ENCODE data around the gene GRIK4. TPM values are rescaled to one million over a fixed set of nuclear protein-coding genes. Genes with fewer than 3 reads are reported as not detected.
A peak's percentile ranks its signal among the peaks of the same experiment; 100 is the strongest.

The GRIK4 gene
- total RNA-seq, 3 donors from 2014 or later (not counting 1 experiment from before 2014, with no cell fraction given), result 2.2 to 32.3 (median 21.9) TPM

GRCh38 chr11:121023848-121024751 lies 512.6 kb downstream of the GRIK4 start, which contains the start of gene TBCEL:
TBCEL (plus strand) TSS chr11:121024102; CDS start chr11:121045691, 21,589 bp downstream.
- TF ChIP-seq, protein P1, sequence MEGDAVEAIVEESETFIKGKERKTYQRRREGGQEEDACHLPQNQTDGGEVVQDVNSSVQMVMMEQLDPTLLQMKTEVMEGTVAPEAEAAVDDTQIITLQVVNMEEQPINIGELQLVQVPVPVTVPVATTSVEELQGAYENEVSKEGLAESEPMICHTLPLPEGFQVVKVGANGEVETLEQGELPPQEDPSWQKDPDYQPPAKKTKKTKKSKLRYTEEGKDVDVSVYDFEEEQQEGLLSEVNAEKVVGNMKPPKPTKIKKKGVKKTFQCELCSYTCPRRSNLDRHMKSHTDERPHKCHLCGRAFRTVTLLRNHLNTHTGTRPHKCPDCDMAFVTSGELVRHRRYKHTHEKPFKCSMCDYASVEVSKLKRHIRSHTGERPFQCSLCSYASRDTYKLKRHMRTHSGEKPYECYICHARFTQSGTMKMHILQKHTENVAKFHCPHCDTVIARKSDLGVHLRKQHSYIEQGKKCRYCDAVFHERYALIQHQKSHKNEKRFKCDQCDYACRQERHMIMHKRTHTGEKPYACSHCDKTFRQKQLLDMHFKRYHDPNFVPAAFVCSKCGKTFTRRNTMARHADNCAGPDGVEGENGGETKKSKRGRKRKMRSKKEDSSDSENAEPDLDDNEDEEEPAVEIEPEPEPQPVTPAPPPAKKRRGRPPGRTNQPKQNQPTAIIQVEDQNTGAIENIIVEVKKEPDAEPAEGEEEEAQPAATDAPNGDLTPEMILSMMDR (IDR thresholded peaks at IDR 0.05), result no peak
- intact Hi-C loops (cut with micrococcal nuclease), result no loop called here
- 2% methylated on average over 54 of the region's 54 CpGs for WGBS (ENCODE audit: insufficient coverage)
- Mint-ChIP-seq H3K4me3 (peak within 1 kb of the TSS; percentile 83), H3K4me1 (peaks cover 34 to 39% of the 10 kb centered on the region in 2 donors), H3K27me3 (ENCODE audit: low read depth in 2 of 2) (peaks cover 8 to 13% of the 10 kb centered on the region in 2 donors), H3K36me3 (no peaks in the 10 kb centered on the region), H3K27ac (peak within 1 kb of the TSS; percentile 74 to 94), H3K9me3 (no peaks in the 10 kb centered on the region)
- Histone ChIP-seq H3K9me3 (ENCODE audit: control insufficient read depth, insufficient read depth, low read length) (no peaks in the 10 kb centered on the region), H3K4me1 (ENCODE audit: control insufficient read depth, insufficient read depth, low read length) (peaks cover 16% of the 10 kb centered on the region), H3K36me3 (ENCODE audit: control insufficient read depth, insufficient read depth, low read length) (no peaks in the 10 kb centered on the region), H3K27ac (ENCODE audit: low read length) (peak within 1 kb of the TSS; percentile 62), H3K27me3 (ENCODE audit: control insufficient read depth, insufficient read depth, low read length) (no peaks in the 10 kb centered on the region), H3K4me3 (ENCODE audit: low read length) (peak within 1 kb of the TSS; percentile 81)
- ATAC-seq, result peak; percentile 80 to 85 (median 84)
- DNase-seq, result peak; percentile 78 to 88

- Histone ChIP-seq H3K4me3 (ENCODE audit: low read length) (no peak overlapping the region), H3K9me3 (ENCODE audit: control insufficient read depth, insufficient read depth, low read length) (no peaks in the 10 kb centered on the region), H3K27me3 (ENCODE audit: control insufficient read depth, insufficient read depth, low read length) (no peaks in the 10 kb centered on the region), H3K36me3 (ENCODE audit: control insufficient read depth, insufficient read depth, low read length) (no peaks in the 10 kb centered on the region), H3K4me1 (ENCODE audit: control insufficient read depth, insufficient read depth, low read length) (peaks cover 16% of the 10 kb centered on the region), H3K27ac (ENCODE audit: low read length) (no peak overlapping the region)
- Mint-ChIP-seq H3K9me3 (no peaks in the 10 kb centered on the region), H3K27ac (peak overlapping the region; percentile 74 to 94), H3K36me3 (no peaks in the 10 kb centered on the region), H3K27me3 (ENCODE audit: low read depth in 2 of 2) (peaks cover 4 to 7% of the 10 kb centered on the region in 2 donors), H3K4me3 (peak overlapping the region; percentile 83), H3K4me1 (peaks cover 38 to 43% of the 10 kb centered on the region in 2 donors)
- DNase-seq (peak in 1 of 2 donors; percentile 20), ATAC-seq (peak in 1 of 3 donors; percentile 51)
- intact Hi-C loops (cut with micrococcal nuclease), result no loop called here
- TF ChIP-seq, protein P1 (IDR thresholded peaks at IDR 0.05), result no peak
- 81% methylated on average over 3 of the region's 3 CpGs for whole genome bisulfite sequencing (ENCODE audit: insufficient coverage)
These were observed 513.4 kb downstream of the GRIK4 start for GRCh38 chr11:121024989-121025388.

- Mint-ChIP-seq H3K36me3 (no peaks in the 10 kb centered on the region), H3K4me1 (peaks cover 34 to 36% of the 10 kb centered on the region in 2 donors), H3K27ac (no peak overlapping the region), H3K4me3 (no peak overlapping the region), H3K9me3 (no peaks in the 10 kb centered on the region), H3K27me3 (ENCODE audit: low read depth in 2 of 2) (no peaks in the 10 kb centered on the region)
- DNase-seq (no peak), ATAC-seq (no peak)
- TF ChIP-seq, protein P1 (IDR thresholded peaks at IDR 0.05), result no peak
- H3K27ac ChIP-seq (ENCODE audit: low read length), result no peak overlapping the region
- no peak overlapping the region for H3K4me3 ChIP-seq (ENCODE audit: low read length)
- WGBS (ENCODE audit: insufficient coverage), result 83% methylated on average over 1 of the region's 2 CpGs
- H3K36me3 ChIP-seq (ENCODE audit: control insufficient read depth, insufficient read depth, low read length), result no peaks in the 10 kb centered on the region
- intact Hi-C loops (cut with micrococcal nuclease), result no loop called here
- H3K4me1 ChIP-seq (ENCODE audit: control insufficient read depth, insufficient read depth, low read length), result peaks cover 10% of the 10 kb centered on the region
- H3K9me3 ChIP-seq (ENCODE audit: control insufficient read depth, insufficient read depth, low read length), result no peaks in the 10 kb centered on the region
- no peaks in the 10 kb centered on the region for H3K27me3 ChIP-seq (ENCODE audit: control insufficient read depth, insufficient read depth, low read length)
These were observed 517.6 kb downstream of the GRIK4 start for GRCh38 chr11:121029153-121029552.

Measured in natural killer cell (primary cell).